DOHH2 (cell line): ENCODE results near the gene MESD.

Experiments
- H3F3A ChIP-seq: fragments of 200-600 bp; sonication (generic), shearing (Covaris generic); 2 replicates; pipeline ENCODE4 v1.6.0; 2016; ENCODE audit warnings: antibody characterized with exemption, mild to moderate bottlenecking; ENCODE audit not compliant: control insufficient read depth, insufficient read depth
- H3K27ac ChIP-seq: fragments of 200-600 bp; sonication (generic); 2 replicates; pipeline ENCODE4 v1.5.1; 2014; ENCODE audit warnings: low read depth, mild to moderate bottlenecking, low read length, moderate library complexity
- H3K27me3 ChIP-seq: fragments of 200-600 bp; sonication (generic); 2 replicates; pipeline ENCODE4 v1.6.1; 2014; ENCODE audit warnings: mild to moderate bottlenecking, low read length, mixed read lengths; ENCODE audit not compliant: control insufficient read depth
- H3K36me3 ChIP-seq: fragments of 200-600 bp; sonication (generic); 2 replicates; pipeline ENCODE4 v1.6.1; 2014; ENCODE audit warnings: mild to moderate bottlenecking, low read length, moderate library complexity, mixed read lengths; ENCODE audit not compliant: control insufficient read depth
- H3K4me1 ChIP-seq: fragments of 200-600 bp; sonication (generic); 2 replicates; pipeline ENCODE4 v1.6.1; 2014; ENCODE audit warnings: mild to moderate bottlenecking, low read length, mixed read lengths; ENCODE audit not compliant: control insufficient read depth
- H3K4me2 ChIP-seq: fragments of 200-600 bp; sonication (generic); 2 replicates; pipeline ENCODE4 v1.6.0; 2014; ENCODE audit warnings: mild to moderate bottlenecking, low read length, moderate library complexity
- H3K4me3 ChIP-seq: fragments of 200-600 bp; sonication (generic); 2 replicates; pipeline ENCODE4 v1.5.1; 2014; ENCODE audit warnings: mild to moderate bottlenecking, low read length, mixed read lengths
- H3K79me2 ChIP-seq: fragments of 200-600 bp; sonication (generic); 2 replicates; pipeline ENCODE4 v1.6.1; 2014; ENCODE audit warnings: mild to moderate bottlenecking, low read length, mixed read lengths; ENCODE audit not compliant: control insufficient read depth
- H3K9me2 ChIP-seq: fragments of 200-600 bp; sonication (generic); replicated peaks from 2 replicates; pipeline ENCODE4 v1.6.1; 2014; ENCODE audit warnings: mild to moderate bottlenecking, low read length, mixed read lengths; ENCODE audit not compliant: control insufficient read depth
- H3K9me3 ChIP-seq: fragments of 200-600 bp; sonication (generic); 2 replicates; pipeline ENCODE4 v1.6.1; 2014; ENCODE audit warnings: antibody characterized with exemption, low read length, mixed read lengths; ENCODE audit not compliant: control insufficient read depth, insufficient read depth
- H4K20me1 ChIP-seq: fragments of 200-600 bp; sonication (generic); 2 replicates; pipeline ENCODE4 v1.6.0; 2014; ENCODE audit warnings: low read depth, mild to moderate bottlenecking, antibody characterized with exemption, low read length, moderate library complexity; ENCODE audit not compliant: control insufficient read depth, insufficient read depth
- EZH2phosphoT487 ChIP-seq: fragments of 200-600 bp; sonication (generic); IDR thresholded peaks from 2 replicates; pipeline ENCODE4 v1.6.1; 2017; ENCODE audit warnings: borderline replicate concordance, mild to moderate bottlenecking, antibody characterized with exemption, low read length, moderate library complexity, mixed read lengths
- TF ChIP-seq, protein P1 (sequence below): fragments of 200-600 bp; sonication (generic); IDR thresholded peaks from one replicate; pipeline ENCODE4 v1.5.1; 2014; ENCODE audit warnings: antibody characterized with exemption, mild to moderate bottlenecking, low read depth, low read length; ENCODE audit not compliant: poor library complexity, severe bottlenecking

The MESD gene

GRCh38 chr15:80946576-80946975, 43.0 kb downstream of the MESD start:
- Histone ChIP-seq H3K9me2 (no peaks in the 10 kb centered on the region), H3K79me2 (no peaks in the 10 kb centered on the region), H3K27ac (no peak overlapping the region), H3F3A (no peaks in the 10 kb centered on the region), H3K4me1 (peaks cover 10% of the 10 kb centered on the region), H3K36me3 (peaks cover 18% of the 10 kb centered on the region), H3K9me3 (no peaks in the 10 kb centered on the region), H3K4me3 (no peak overlapping the region), H3K4me2 (no peak overlapping the region), H3K27me3 (no peaks in the 10 kb centered on the region), H4K20me1 (no peaks in the 10 kb centered on the region)
- TF ChIP-seq, protein P1, sequence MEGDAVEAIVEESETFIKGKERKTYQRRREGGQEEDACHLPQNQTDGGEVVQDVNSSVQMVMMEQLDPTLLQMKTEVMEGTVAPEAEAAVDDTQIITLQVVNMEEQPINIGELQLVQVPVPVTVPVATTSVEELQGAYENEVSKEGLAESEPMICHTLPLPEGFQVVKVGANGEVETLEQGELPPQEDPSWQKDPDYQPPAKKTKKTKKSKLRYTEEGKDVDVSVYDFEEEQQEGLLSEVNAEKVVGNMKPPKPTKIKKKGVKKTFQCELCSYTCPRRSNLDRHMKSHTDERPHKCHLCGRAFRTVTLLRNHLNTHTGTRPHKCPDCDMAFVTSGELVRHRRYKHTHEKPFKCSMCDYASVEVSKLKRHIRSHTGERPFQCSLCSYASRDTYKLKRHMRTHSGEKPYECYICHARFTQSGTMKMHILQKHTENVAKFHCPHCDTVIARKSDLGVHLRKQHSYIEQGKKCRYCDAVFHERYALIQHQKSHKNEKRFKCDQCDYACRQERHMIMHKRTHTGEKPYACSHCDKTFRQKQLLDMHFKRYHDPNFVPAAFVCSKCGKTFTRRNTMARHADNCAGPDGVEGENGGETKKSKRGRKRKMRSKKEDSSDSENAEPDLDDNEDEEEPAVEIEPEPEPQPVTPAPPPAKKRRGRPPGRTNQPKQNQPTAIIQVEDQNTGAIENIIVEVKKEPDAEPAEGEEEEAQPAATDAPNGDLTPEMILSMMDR: no peak
- TF ChIP-seq EZH2phosphoT487: no peak

- Histone ChIP-seq H3K79me2 (no peaks in the 10 kb centered on the region), H3K4me3 (no peak overlapping the region), H3K27ac (no peak overlapping the region), H3K9me3 (no peaks in the 10 kb centered on the region), H3F3A (no peaks in the 10 kb centered on the region), H3K36me3 (peaks cover 11% of the 10 kb centered on the region; the same call in 1 of the 2 replicates), H3K9me2 (no peaks in the 10 kb centered on the region), H3K4me2 (no peak overlapping the region), H4K20me1 (no peaks in the 10 kb centered on the region), H3K4me1 (peaks cover 10% of the 10 kb centered on the region), H3K27me3 (no peaks in the 10 kb centered on the region)
- TF ChIP-seq EZH2phosphoT487: no peak
- TF ChIP-seq, protein P1: no peak
Observed at GRCh38 chr15:80945605-80946004, 44.0 kb downstream of the MESD start.

GRCh38 chr15:80944818-80945217, 44.8 kb downstream of the MESD start:
- Histone ChIP-seq H3K27me3 (no peaks in the 10 kb centered on the region), H3K79me2 (no peaks in the 10 kb centered on the region), H3K4me3 (no peak overlapping the region), H3K9me3 (no peaks in the 10 kb centered on the region), H3F3A (no peaks in the 10 kb centered on the region), H3K4me2 (no peak overlapping the region), H3K36me3 (peaks cover 11% of the 10 kb centered on the region; the same call in 1 of the 2 replicates), H4K20me1 (no peaks in the 10 kb centered on the region), H3K9me2 (no peaks in the 10 kb centered on the region), H3K4me1 (peaks cover 10% of the 10 kb centered on the region), H3K27ac (no peak overlapping the region)
- TF ChIP-seq, protein P1: no peak
- no peak for TF ChIP-seq EZH2phosphoT487
